Measurements from ENCODE around the gene PTPRF.

The PTPRF gene

DNA sequence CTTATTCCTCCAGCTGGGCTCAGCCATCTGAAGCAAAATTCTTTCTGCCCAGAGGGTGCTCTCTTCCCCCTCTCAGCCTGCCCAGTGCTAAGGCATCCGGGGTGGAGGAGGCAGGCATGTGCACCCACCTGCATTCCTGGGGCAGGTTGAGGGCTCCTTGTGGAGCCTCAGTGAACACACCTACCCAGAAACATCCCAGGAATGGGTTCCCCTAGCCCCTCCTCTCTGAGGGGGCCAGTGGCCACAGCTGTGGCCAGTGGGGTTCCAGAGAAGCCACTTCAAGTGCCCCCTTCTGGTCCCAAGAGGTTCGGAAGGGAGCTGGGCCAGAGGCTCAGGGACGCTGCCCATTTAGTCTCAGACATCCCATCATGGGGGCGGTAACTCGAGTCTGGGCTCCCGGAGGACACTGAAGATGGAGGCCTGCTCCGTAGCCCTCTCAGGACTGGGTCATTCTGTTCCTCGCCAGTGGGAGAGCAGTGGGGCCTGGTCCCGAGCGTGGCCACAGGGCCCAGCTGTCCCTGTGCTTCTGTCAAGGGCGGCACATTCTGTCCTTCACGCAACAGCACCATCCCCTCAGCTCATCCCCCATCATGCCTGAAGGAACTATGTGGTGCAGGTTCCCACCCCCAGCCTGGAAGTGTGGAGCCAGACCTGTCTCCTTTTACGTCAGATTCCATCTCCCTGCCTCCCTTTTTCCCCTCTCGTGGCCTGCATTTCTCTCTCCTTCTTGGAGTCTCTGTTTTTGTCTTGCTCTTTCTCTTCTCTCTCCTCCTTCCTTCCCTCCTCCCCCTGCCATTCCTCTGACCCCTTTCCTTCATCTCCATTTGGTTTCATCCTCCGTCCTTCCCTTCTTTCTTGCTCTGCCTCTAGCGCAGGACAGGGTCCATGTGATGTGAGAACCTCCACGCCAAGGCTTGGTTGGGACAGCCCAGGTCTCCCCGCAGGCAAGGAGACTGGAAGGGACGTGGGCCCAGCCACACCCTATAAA, 69.6 kb downstream of the PTPRF start:
- no peaks in the 10 kb centered on the region for H3K9me2 ChIP-seq (replicated peaks; ENCODE audit: insufficient read depth, low read length)
- TF ChIP-seq, protein P1, sequence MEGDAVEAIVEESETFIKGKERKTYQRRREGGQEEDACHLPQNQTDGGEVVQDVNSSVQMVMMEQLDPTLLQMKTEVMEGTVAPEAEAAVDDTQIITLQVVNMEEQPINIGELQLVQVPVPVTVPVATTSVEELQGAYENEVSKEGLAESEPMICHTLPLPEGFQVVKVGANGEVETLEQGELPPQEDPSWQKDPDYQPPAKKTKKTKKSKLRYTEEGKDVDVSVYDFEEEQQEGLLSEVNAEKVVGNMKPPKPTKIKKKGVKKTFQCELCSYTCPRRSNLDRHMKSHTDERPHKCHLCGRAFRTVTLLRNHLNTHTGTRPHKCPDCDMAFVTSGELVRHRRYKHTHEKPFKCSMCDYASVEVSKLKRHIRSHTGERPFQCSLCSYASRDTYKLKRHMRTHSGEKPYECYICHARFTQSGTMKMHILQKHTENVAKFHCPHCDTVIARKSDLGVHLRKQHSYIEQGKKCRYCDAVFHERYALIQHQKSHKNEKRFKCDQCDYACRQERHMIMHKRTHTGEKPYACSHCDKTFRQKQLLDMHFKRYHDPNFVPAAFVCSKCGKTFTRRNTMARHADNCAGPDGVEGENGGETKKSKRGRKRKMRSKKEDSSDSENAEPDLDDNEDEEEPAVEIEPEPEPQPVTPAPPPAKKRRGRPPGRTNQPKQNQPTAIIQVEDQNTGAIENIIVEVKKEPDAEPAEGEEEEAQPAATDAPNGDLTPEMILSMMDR (IDR thresholded peaks at IDR 0.05; ENCODE audit: insufficient read depth, low read length, poor library complexity, severe bottlenecking), result no peak
- TF ChIP-seq EZH2phosphoT487 (conservative IDR thresholded peaks at IDR 0.05; ENCODE audit: low read length), result no peak
- no peak overlapping the region for H3K27ac ChIP-seq (ENCODE audit: low read depth, low read length)
- no peak overlapping the region for H3K4me3 ChIP-seq (ENCODE audit: insufficient read depth, low read length, poor library complexity, severe bottlenecking)
- no peak overlapping the region for H2AFZ ChIP-seq (ENCODE audit: low read depth, low read length, severe bottlenecking)
- H3F3A ChIP-seq (ENCODE audit: insufficient read depth), result no peaks in the 10 kb centered on the region
- H3K79me2 ChIP-seq (ENCODE audit: insufficient read depth, low read length), result no peaks in the 10 kb centered on the region
- no peaks in the 10 kb centered on the region for H3K36me3 ChIP-seq (ENCODE audit: low read length)
- H3K4me2 ChIP-seq (ENCODE audit: low read depth, low read length, poor library complexity, severe bottlenecking), result no peak overlapping the region
- H3K9me3 ChIP-seq (ENCODE audit: insufficient read depth, low read length), result no peaks in the 10 kb centered on the region
- no peak overlapping the region for H3K9ac ChIP-seq (ENCODE audit: low read length)
- H4K20me1 ChIP-seq (ENCODE audit: low read depth, low read length), result no peaks in the 10 kb centered on the region
- H3K27me3 ChIP-seq (ENCODE audit: low read length), result no peaks in the 10 kb centered on the region

DNA sequence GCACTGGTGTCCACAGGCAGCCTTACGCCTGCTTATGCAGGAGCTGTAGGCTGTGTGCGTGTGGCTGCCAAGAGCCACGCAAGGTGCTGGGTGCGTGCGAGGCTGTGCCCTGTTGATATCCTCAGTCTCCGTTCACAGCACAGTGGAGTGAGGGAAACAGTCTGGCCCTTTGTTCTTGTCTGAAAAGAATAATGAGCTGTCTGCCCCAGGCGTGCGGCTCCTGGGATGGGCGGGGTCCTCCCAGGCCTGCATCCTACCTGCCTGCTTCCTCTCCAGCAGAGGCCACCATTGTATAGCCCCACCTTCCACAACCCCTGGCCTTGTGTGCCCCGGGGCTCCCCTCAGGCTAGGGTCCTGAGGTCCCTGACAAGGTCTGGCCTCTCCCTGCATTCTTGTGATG, 72.3 kb downstream of the PTPRF start:
- Histone ChIP-seq H3K36me3 (ENCODE audit: low read length) (no peaks in the 10 kb centered on the region), H3F3A (ENCODE audit: insufficient read depth) (no peaks in the 10 kb centered on the region), H3K9me3 (ENCODE audit: insufficient read depth, low read length) (no peaks in the 10 kb centered on the region), H2AFZ (ENCODE audit: low read depth, low read length, severe bottlenecking) (no peak overlapping the region), H3K27me3 (ENCODE audit: low read length) (no peaks in the 10 kb centered on the region), H3K9ac (ENCODE audit: low read length) (no peak overlapping the region), H3K79me2 (ENCODE audit: insufficient read depth, low read length) (no peaks in the 10 kb centered on the region), H4K20me1 (ENCODE audit: low read depth, low read length) (no peaks in the 10 kb centered on the region), H3K9me2 (replicated peaks; ENCODE audit: insufficient read depth, low read length) (no peaks in the 10 kb centered on the region), H3K4me2 (ENCODE audit: low read depth, low read length, poor library complexity, severe bottlenecking) (no peak overlapping the region), H3K27ac (ENCODE audit: low read depth, low read length) (no peak overlapping the region), H3K4me3 (ENCODE audit: insufficient read depth, low read length, poor library complexity, severe bottlenecking) (no peak overlapping the region)
- TF ChIP-seq, protein P1 (IDR thresholded peaks at IDR 0.05; ENCODE audit: insufficient read depth, low read length, poor library complexity, severe bottlenecking), result no peak
- no peak for TF ChIP-seq EZH2phosphoT487 (conservative IDR thresholded peaks at IDR 0.05; ENCODE audit: low read length)

DNA sequence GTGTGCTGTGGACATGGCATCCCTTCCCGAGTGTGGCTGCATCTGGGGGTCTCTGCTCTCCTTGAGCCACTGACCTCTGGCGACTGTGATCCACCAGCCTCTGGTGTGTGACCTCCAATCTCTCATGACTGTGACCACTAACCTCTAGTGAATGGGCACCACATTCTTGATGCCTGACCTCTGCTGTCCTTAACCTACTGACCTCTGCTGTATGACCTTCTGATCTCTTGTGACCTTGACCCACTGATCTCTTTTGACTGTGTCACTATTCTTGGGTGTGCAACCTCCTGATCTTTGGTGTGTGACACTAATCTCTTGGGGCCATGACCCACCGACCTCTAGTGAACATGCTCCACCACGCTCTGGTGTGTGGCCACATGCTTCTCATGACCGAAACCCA, 73.5 kb downstream of the PTPRF start:
- no peak overlapping the region for H3K27ac ChIP-seq (ENCODE audit: low read depth, low read length)
- no peaks in the 10 kb centered on the region for H3K27me3 ChIP-seq (ENCODE audit: low read length)
- no peak overlapping the region for H3K4me3 ChIP-seq (ENCODE audit: insufficient read depth, low read length, poor library complexity, severe bottlenecking)
- no peaks in the 10 kb centered on the region for H3K9me3 ChIP-seq (ENCODE audit: insufficient read depth, low read length)
- no peaks in the 10 kb centered on the region for H4K20me1 ChIP-seq (ENCODE audit: low read depth, low read length)
- no peak overlapping the region for H3K4me2 ChIP-seq (ENCODE audit: low read depth, low read length, poor library complexity, severe bottlenecking)
- H2AFZ ChIP-seq (ENCODE audit: low read depth, low read length, severe bottlenecking), result no peak overlapping the region
- H3F3A ChIP-seq (ENCODE audit: insufficient read depth), result no peaks in the 10 kb centered on the region
- no peaks in the 10 kb centered on the region for H3K79me2 ChIP-seq (ENCODE audit: insufficient read depth, low read length)
- no peak overlapping the region for H3K9ac ChIP-seq (ENCODE audit: low read length)
- H3K9me2 ChIP-seq (replicated peaks; ENCODE audit: insufficient read depth, low read length), result no peaks in the 10 kb centered on the region
- TF ChIP-seq EZH2phosphoT487 (conservative IDR thresholded peaks at IDR 0.05; ENCODE audit: low read length), result no peak
- TF ChIP-seq, protein P1 (IDR thresholded peaks at IDR 0.05; ENCODE audit: insufficient read depth, low read length, poor library complexity, severe bottlenecking), result no peak
- no peaks in the 10 kb centered on the region for H3K36me3 ChIP-seq (ENCODE audit: low read length)
